GM19395 (cell line): Measurements from ENCODE around the gene TXNRD1.
A peak's percentile ranks its signal among the peaks of the same experiment; 100 is the strongest.

ENCODE experiments used
- ATAC-seq: cut with Tn5 transposase; IDR thresholded peaks from one replicate; pipeline ENCODE4 v1.9.1; 2021; ENCODE audit warnings: mild to moderate bottlenecking, moderate library complexity; ENCODE audit not compliant: unreplicated experiment

Gene TXNRD1

GRCh38 chr12:104347374-104348075 is 131.9 kb downstream of the TXNRD1 start:
- ATAC-seq = no peak

- ATAC-seq = no peak
Observed at GRCh38 chr12:104348283-104348993, 132.9 kb downstream of the TXNRD1 start.

- no peak for ATAC-seq
Observed at GRCh38 chr12:104348994-104349494, 133.5 kb downstream of the TXNRD1 start.

GRCh38 chr12:104350211-104351056 is 134.9 kb downstream of the TXNRD1 start:
- no peak for ATAC-seq

- no peak for ATAC-seq
Observed at GRCh38 chr12:104351057-104351983, 135.7 kb downstream of the TXNRD1 start.

GRCh38 chr12:104352106-104352713 is 136.6 kb downstream of the TXNRD1 start:
- no peak for ATAC-seq

GRCh38 chr12:104353012-104353981 is 137.7 kb downstream of the TXNRD1 start:
- no peak for ATAC-seq

GRCh38 chr12:104354167-104354867 is 138.7 kb downstream of the TXNRD1 start:
- ATAC-seq = no peak

GRCh38 chr12:104354868-104355570 is 139.4 kb downstream of the TXNRD1 start:
- no peak for ATAC-seq

GRCh38 chr12:104355630-104356029 is 140.1 kb downstream of the TXNRD1 start:
- ATAC-seq = no peak

GRCh38 chr12:104356231-104357115 is 140.9 kb downstream of the TXNRD1 start:
- ATAC-seq = no peak

- no peak for ATAC-seq
Observed at GRCh38 chr12:104357421-104357952, 141.9 kb downstream of the TXNRD1 start.

GRCh38 chr12:104358353-104359003 is 142.9 kb downstream of the TXNRD1 start:
- ATAC-seq = peak; percentile 76

GRCh38 chr12:104359216-104359615 is 143.6 kb downstream of the TXNRD1 start:
- ATAC-seq = no peak

GRCh38 chr12:104360157-104360556 is 144.6 kb downstream of the TXNRD1 start:
- ATAC-seq = no peak
